ENCODE measurements around the gene WDHD1. TPM values are rescaled to one million over a fixed set of nuclear protein-coding genes. Genes with fewer than 3 reads are reported as not detected.

The WDHD1 gene
- total and polyA plus RNA-seq, 8 donors = 0.45 to 2.3 (median 1.1) TPM

DNA sequence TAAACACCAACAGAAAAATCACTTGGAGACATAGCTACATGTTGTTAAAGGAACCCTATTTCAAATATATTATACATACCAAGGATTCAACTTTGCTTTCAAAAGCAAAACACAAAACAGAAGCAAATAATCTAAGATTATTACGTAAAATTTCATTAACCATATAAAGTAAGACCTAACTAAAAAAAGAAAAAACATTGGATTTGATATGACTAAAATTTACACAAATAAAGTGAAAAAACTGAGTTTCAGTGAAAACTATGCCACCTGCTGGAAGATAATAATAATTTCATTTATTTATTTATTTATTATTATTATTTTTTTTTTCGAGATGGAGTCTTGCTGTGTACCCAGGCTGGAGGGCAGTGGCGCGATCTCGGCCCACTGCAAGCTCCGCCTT lies 45.2 kb downstream of the WDHD1 start:
- FAIRE-seq = no peak
- Histone ChIP-seq H3K36me3 (no peaks in the 10 kb centered on the region), H3K4me3 (no peak overlapping the region), H3K27me3 (no peaks in the 10 kb centered on the region), H3K4me1 (no peaks in the 10 kb centered on the region), H3K27ac (no peak overlapping the region), H3K9me3 (no peaks in the 10 kb centered on the region)
- intact Hi-C loops (cut with DNase I) = no loop called here
- no peak for DNase-seq
- WGBS, 2 donors = 67 to 77% methylated on average over 6 of the region's 6 CpGs
- TF ChIP-seq CTCF (IDR thresholded peaks at IDR 0.05) = peak in 1 of 4 donors; percentile 11
- no peak for ATAC-seq

- DNase-seq = no peak
- 81 to 97% methylated on average over 3 of the region's 3 CpGs for WGBS, 2 donors
- no peak for TF ChIP-seq CTCF (IDR thresholded peaks at IDR 0.05)
- Histone ChIP-seq H3K4me3 (no peak overlapping the region), H3K27me3 (no peaks in the 10 kb centered on the region), H3K9me3 (no peaks in the 10 kb centered on the region), H3K27ac (no peak overlapping the region), H3K36me3 (no peaks in the 10 kb centered on the region), H3K4me1 (no peaks in the 10 kb centered on the region)
- FAIRE-seq = no peak
- intact Hi-C loops (cut with DNase I) = no loop called here
- ATAC-seq = no peak
These were observed 47.9 kb downstream of the WDHD1 start for GRCh38 chr14:54979039-54979438.

DNA sequence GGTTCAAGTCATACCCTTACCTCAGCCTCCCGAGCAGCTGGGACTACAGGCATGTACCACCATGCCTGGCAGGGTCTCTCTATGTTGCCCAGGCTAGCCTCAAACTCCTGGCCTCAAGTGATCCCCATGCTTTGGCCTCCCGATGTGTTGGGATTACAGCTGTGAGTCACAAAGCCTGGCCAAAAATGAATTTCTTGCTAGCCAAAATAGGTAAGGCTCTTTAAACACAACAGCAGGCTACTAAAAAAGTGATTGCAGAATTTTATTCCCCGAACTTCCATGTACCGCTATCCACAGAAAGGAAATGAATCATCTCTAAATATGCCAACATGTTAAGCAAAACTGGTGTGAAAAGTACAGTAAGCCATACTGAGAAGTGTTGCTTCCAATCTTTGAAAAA lies 50.6 kb downstream of the WDHD1 start:
- no peak overlapping the region for H3K27ac ChIP-seq
- DNase-seq (no peak), ATAC-seq (no peak), FAIRE-seq (no peak)
- no peaks in the 10 kb centered on the region for H3K9me3 ChIP-seq
- no peak overlapping the region for H3K4me3 ChIP-seq
- intact Hi-C loops (cut with DNase I) = no loop called here
- H3K36me3 ChIP-seq = no peaks in the 10 kb centered on the region
- H3K4me1 ChIP-seq = no peaks in the 10 kb centered on the region
- H3K27me3 ChIP-seq = no peaks in the 10 kb centered on the region
- WGBS, 2 donors = 92 to 93% methylated on average over 4 of the region's 4 CpGs
- TF ChIP-seq CTCF (IDR thresholded peaks at IDR 0.05) = no peak

DNA sequence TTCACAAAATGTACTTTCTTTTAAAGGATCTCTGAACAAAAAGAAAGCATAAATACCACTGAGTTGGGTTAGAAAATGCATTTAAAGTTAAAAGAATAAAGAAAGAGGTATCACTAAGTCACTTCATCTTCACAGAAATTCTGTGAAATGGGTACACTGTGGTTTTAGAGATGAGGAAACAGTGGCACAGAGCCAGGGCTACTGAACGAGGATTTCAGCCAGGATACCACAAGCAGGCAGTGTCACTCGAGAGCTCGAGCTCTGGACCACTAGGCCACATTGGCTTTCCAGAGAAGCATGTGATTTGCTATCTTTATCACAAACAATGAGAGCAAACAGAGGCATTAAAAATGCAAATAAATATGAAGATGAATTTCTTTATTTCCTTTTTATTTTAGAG lies 51.0 kb downstream of the WDHD1 start:
- WGBS, 2 donors = 75 to 82% methylated on average over 3 of the region's 3 CpGs
- Histone ChIP-seq H3K27ac (no peak overlapping the region), H3K4me1 (no peaks in the 10 kb centered on the region), H3K36me3 (no peaks in the 10 kb centered on the region), H3K27me3 (no peaks in the 10 kb centered on the region), H3K9me3 (no peaks in the 10 kb centered on the region), H3K4me3 (no peak overlapping the region)
- TF ChIP-seq CTCF (IDR thresholded peaks at IDR 0.05) = no peak
- DNase-seq = no peak
- ATAC-seq = no peak
- intact Hi-C loops (cut with DNase I) = no loop called here
- no peak for FAIRE-seq

GRCh38 chr14:54974788-54975414 lies 52.0 kb downstream of the WDHD1 start:
- no peak for TF ChIP-seq CTCF (IDR thresholded peaks at IDR 0.05)
- intact Hi-C loops (cut with DNase I) = no loop called here
- Histone ChIP-seq H3K27ac (peak overlapping the region in 1 of 4 donors; percentile 17), H3K9me3 (no peaks in the 10 kb centered on the region), H3K4me3 (no peak overlapping the region), H3K27me3 (no peaks in the 10 kb centered on the region), H3K36me3 (no peaks in the 10 kb centered on the region), H3K4me1 (no peaks in the 10 kb centered on the region)
- DNase-seq (no peak), ATAC-seq (peak in 1 of 4 donors; percentile 29), FAIRE-seq (no peak)
- WGBS, 2 donors = 49 to 55% methylated on average over 5 of the region's 5 CpGs

Data from pancreas (tissue), 10 donors.